Kidney (tissue), 14 donors: ENCODE results near the gene SLIT1. TPM values are rescaled to one million over a fixed set of nuclear protein-coding genes. Genes with fewer than 3 reads are reported as not detected.

Experiments used
- DNase-seq, 5 donors: peaks; one replicate each; pipeline ENCODE4 v3.0.0-alpha.2; 2013 to 2020
- FAIRE-seq: peaks from 2 replicates; lab custom pipeline; 2012; peaks lifted over from hg19 to GRCh38; lab: Jason Lieb, UNC
- H3K27ac ChIP-seq, 2 donors: one replicate each; pipeline ENCODE4 v1.7.0; 2013; ENCODE audit warnings: low read depth in 2 of 2, low read length in 2 of 2, inconsistent platforms in 1 of 2
- H3K27me3 ChIP-seq: one replicate; pipeline ENCODE4 v1.7.1; 2013; ENCODE audit warnings: low read length, inconsistent platforms; ENCODE audit not compliant: control insufficient read depth, insufficient read depth
- H3K36me3 ChIP-seq, 3 donors: one replicate each; pipeline versions ENCODE4 v1.7.0 to v1.7.1; 2013; ENCODE audit warnings: low read length in 3 of 3, control low read depth in 1 of 3, inconsistent platforms in 1 of 3; ENCODE audit not compliant: insufficient read depth in 3 of 3, control insufficient read depth in 2 of 3
- H3K4me1 ChIP-seq, 3 donors: one replicate each; pipeline versions ENCODE4 v1.7.0 to v1.7.1; 2013; ENCODE audit warnings: low read length in 3 of 3, inconsistent platforms in 1 of 3, low read depth in 1 of 3; ENCODE audit not compliant: control insufficient read depth in 2 of 3, insufficient read depth in 2 of 3
- H3K4me3 ChIP-seq, 3 donors: one replicate each; pipeline versions ENCODE4 v1.7.0 to v1.8.1; 2013; ENCODE audit warnings: low read length in 3 of 3, control low read depth in 1 of 3, inconsistent platforms in 1 of 3
- H3K9ac ChIP-seq, 3 donors: one replicate each; pipeline versions ENCODE4 v1.7.0 to v1.7.1; 2013; ENCODE audit warnings: low read length in 3 of 3, control low read depth in 1 of 3, inconsistent platforms in 1 of 3
- H3K9me3 ChIP-seq, 3 donors: one replicate each; pipeline versions ENCODE4 v1.7.0 to v1.7.1; 2013; ENCODE audit warnings: low read length in 3 of 3, control low read depth in 1 of 3, inconsistent platforms in 1 of 3; ENCODE audit not compliant: control insufficient read depth in 2 of 3, insufficient read depth in 1 of 3
- CTCF ChIP-seq: IDR thresholded peaks from 3 replicates; pipeline ENCODE4 v1.5.1; 2012; ENCODE audit warnings: mild to moderate bottlenecking, moderate library complexity, borderline replicate concordance; ENCODE audit not compliant: insufficient read depth; ENCODE audit errors: extremely low read depth
- intact Hi-C: fragments of 100-400 bp; cut with DNase I; formaldehyde crosslinking; loops from one replicate; pipeline ENCODE4 v1.11.1; 2022
- polyA plus RNA-seq: library from polyadenylated mRNA; stranded (reverse); fragments of 350-450 nt; fragmentation: Illumina TruSeq; extraction: RNeasy Lipid Tissue Mini Kit (QIAGEN cat#74804); gene quantifications from one replicate; pipeline ENCODE4 v1.2.3, GENCODE V29; 2014; ENCODE audit warnings: low read depth, low replicate concordance; ENCODE audit not compliant: insufficient read depth
- total RNA-seq: library from RNA; stranded (reverse); fragmentation: NEBNext Ultra II Directional; extraction: Animal tissue kit (Norgen Biotek cat#: 25700); gene quantifications from one replicate; pipeline ENCODE4 v1.2.1, GENCODE V29; 2021
- donor health status: control.
- donor health status: control.
- donor health status: control.
- donor health status: control.
- donor health status: control.
- donor health status: DM: yes; HTN: yes; CAD: no.
- donor health status: Normal renal cell carcinoma (clear cell type).

Gene SLIT1
- total and polyA plus RNA-seq, 2 donors from 2014 or later = 0.06 to 0.35 TPM

GRCh38 chr10:97071496-97071895, 114.3 kb downstream of the SLIT1 start:
- Histone ChIP-seq H3K4me3 (no peak overlapping the region), H3K27ac (no peak overlapping the region), H3K4me1 (no peaks in the 10 kb centered on the region), H3K9ac (no peak overlapping the region), H3K27me3 (no peaks in the 10 kb centered on the region), H3K9me3 (peaks cover 0 to 3% (median 0%) of the 10 kb centered on the region in 3 donors), H3K36me3 (no peaks in the 10 kb centered on the region)
- DNase-seq (no peak), FAIRE-seq (no peak)
- intact Hi-C loops = loop anchor here (10.0 kb wide), 1 partner anchor 133 kb away; no protein-coding TSS in a partner anchor
- TF ChIP-seq CTCF = no peak

GRCh38 chr10:97069576-97070362, 116.0 kb downstream of the SLIT1 start:
- intact Hi-C loops = loop anchor here (10.0 kb wide), 1 partner anchor 135 kb away; no protein-coding TSS in a partner anchor
- DNase-seq (peak in 2 of 5 donors; percentile 61 to 66), FAIRE-seq (no peak)

GRCh38 chr10:97069026-97069425, 116.7 kb downstream of the SLIT1 start:
- TF ChIP-seq CTCF = no peak
- no peak overlapping the region for H3K4me3 ChIP-seq
- no peak overlapping the region for H3K9ac ChIP-seq
- FAIRE-seq (no peak), DNase-seq (peak in 2 of 5 donors; percentile 29 to 37)
- H3K9me3 ChIP-seq = peaks cover 0 to 3% (median 0%) of the 10 kb centered on the region in 3 donors
- H3K27me3 ChIP-seq = no peaks in the 10 kb centered on the region
- intact Hi-C loops = no loop called here
- no peak overlapping the region for H3K27ac ChIP-seq
- no peaks in the 10 kb centered on the region for H3K4me1 ChIP-seq
- H3K36me3 ChIP-seq = no peaks in the 10 kb centered on the region

More at GRCh38 chr10:97069576-97070362, 116.0 kb downstream of the SLIT1 start:
- no peaks in the 10 kb centered on the region for H3K36me3 ChIP-seq
- peaks cover 0 to 3% (median 0%) of the 10 kb centered on the region in 3 donors for H3K9me3 ChIP-seq
- H3K4me1 ChIP-seq = no peaks in the 10 kb centered on the region
- H3K27ac ChIP-seq = no peak overlapping the region
- H3K27me3 ChIP-seq = no peaks in the 10 kb centered on the region
- no peak for TF ChIP-seq CTCF
- no peak overlapping the region for H3K4me3 ChIP-seq
- H3K9ac ChIP-seq = no peak overlapping the region
